ENCODE results near the gene ESRRG. TPM values are rescaled to one million over a fixed set of nuclear protein-coding genes. Genes with fewer than 3 reads are reported as not detected.

Gene ESRRG
- total and polyA plus RNA-seq, 2 of the 8 experiments (the other 6 are each of a cell fraction or from before 2014, with no cell fraction given): 0.59 to 1.4 TPM

DNA sequence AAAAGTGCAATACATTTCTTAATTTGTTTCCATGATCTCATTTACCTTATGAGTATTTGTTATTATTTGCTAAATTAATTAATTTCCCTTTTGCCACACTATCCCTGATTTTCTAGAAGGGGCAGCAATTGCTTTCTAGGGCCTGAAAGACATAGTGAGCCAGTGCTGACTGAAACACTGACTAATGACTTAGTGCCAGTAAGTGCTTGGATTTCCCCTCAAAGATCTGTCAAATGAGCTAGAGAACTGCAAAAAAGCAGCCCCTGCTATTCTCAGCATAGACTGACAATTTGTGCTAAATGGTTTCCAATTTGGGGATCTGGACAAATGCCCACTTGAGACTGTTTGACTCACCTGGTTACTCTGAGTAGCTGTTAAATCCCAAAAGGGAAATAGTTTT is 264.4 kb downstream of the ESRRG start:
- no peaks in the 10 kb centered on the region for H3K36me3 ChIP-seq (ENCODE audit: control insufficient read depth in 2 of 4, insufficient read depth in 4 of 4, low read length in 3 of 4)
- H3K4me2 ChIP-seq (ENCODE audit: insufficient read depth in 1 of 2, low read depth in 2 of 2, low read length in 2 of 2): no peak overlapping the region
- H3K27ac ChIP-seq (ENCODE audit: low read depth, low read length): no peak overlapping the region
- H3K4me3 ChIP-seq (ENCODE audit: extremely low read depth in 1 of 4, insufficient read depth in 2 of 4, low read depth in 3 of 4, low read length in 4 of 4): no peak overlapping the region
- H4K91ac ChIP-seq (replicated peaks; ENCODE audit: insufficient read length, low read length): no peak overlapping the region
- H2BK12ac ChIP-seq (ENCODE audit: low read depth, low read length): no peak overlapping the region
- H2AK5ac ChIP-seq (ENCODE audit: low read depth, low read length): no peak overlapping the region
- H3K9me3 ChIP-seq (ENCODE audit: insufficient read depth in 2 of 2, low read depth in 1 of 2, low read length in 1 of 2): no peaks in the 10 kb centered on the region
- no peak overlapping the region for H3K18ac ChIP-seq (ENCODE audit: extremely low read depth, low read length)
- no peak overlapping the region for H2BK20ac ChIP-seq (ENCODE audit: low read length)
- peaks cover 0 to 4% (median 0%) of the 10 kb centered on the region in 4 experiments; a peak in 1 of 7 replicates for H3K4me1 ChIP-seq (replicated peaks in 1 of 4; ENCODE audit: control insufficient read depth in 3 of 4, insufficient read depth in 4 of 4, low read length in 3 of 4)
- H3K4ac ChIP-seq (replicated peaks; ENCODE audit: insufficient read length, low read depth, low read length): no peak overlapping the region
- no peaks in the 10 kb centered on the region for H3K23me2 ChIP-seq (ENCODE audit: low read depth, low read length)
- no peak overlapping the region for H3K23ac ChIP-seq (ENCODE audit: insufficient read length)
- no peaks in the 10 kb centered on the region for H3K79me1 ChIP-seq (ENCODE audit: low read depth, low read length)
- FAIRE-seq (no peak), DNase-seq (ENCODE audit: low read depth in 1 of 2, low spot score in 2 of 2) (no peak)
- no peaks in the 10 kb centered on the region for H4K20me1 ChIP-seq (replicated peaks in 1 of 2; ENCODE audit: control insufficient read depth in 1 of 2, insufficient read depth in 2 of 2, low read length in 2 of 2)
- H2BK120ac ChIP-seq (replicated peaks; ENCODE audit: low read depth, low read length): no peak overlapping the region
- no peak overlapping the region for H3K14ac ChIP-seq (ENCODE audit: insufficient read length)
- H3K79me2 ChIP-seq (ENCODE audit: control insufficient read depth in 1 of 2, insufficient read depth in 2 of 2, low read length in 2 of 2): no peaks in the 10 kb centered on the region
- H3K9ac ChIP-seq (replicated peaks in 1 of 4; ENCODE audit: extremely low read depth in 1 of 4, low read depth in 3 of 4, low read length in 3 of 4): no peak overlapping the region
- H4K5ac ChIP-seq (ENCODE audit: insufficient read length, low read depth, low read length): no peak overlapping the region
- POLR2A ChIA-PET (ENCODE audit: partially characterized antibody): no interaction called here
- H3K56ac ChIP-seq (replicated peaks; ENCODE audit: insufficient read length, low read depth, low read length): no peak overlapping the region
- H3K27me3 ChIP-seq (replicated peaks in 1 of 4; ENCODE audit: control insufficient read depth in 3 of 4, extremely low read depth in 1 of 4, insufficient read depth in 3 of 4, low read length in 3 of 4): no peaks in the 10 kb centered on the region
- H2BK5ac ChIP-seq (ENCODE audit: low read depth, low read length): no peak overlapping the region
- no peak overlapping the region for H2AFZ ChIP-seq (ENCODE audit: low read length)
- CTCF ChIA-PET (ENCODE audit: partially characterized antibody): interaction anchor here (0.6 kb wide), 1 partner anchor 118 kb away, joined by 5 read pairs; no protein-coding TSS in a partner anchor
- H2BK15ac ChIP-seq (ENCODE audit: low read length): no peak overlapping the region
- no peak overlapping the region for H4K8ac ChIP-seq (ENCODE audit: extremely low read depth, insufficient read depth, low read length)
- TF ChIP-seq CHD7 (IDR thresholded peaks at IDR 0.05; ENCODE audit: insufficient replicate concordance, low read length): no peak

All from H1 (cell line).